GM19395 (cell line): ENCODE results near the gene SNUPN.
"Not testable (repeated sequence)": the region's sequence is repeated elsewhere in the genome, so short reads cannot be mapped to it uniquely, and the experiment has no call there.

Experiments
- ATAC-seq: cut with Tn5 transposase; IDR thresholded peaks from one replicate; pipeline ENCODE4 v1.9.1; 2021; ENCODE audit warnings: mild to moderate bottlenecking, moderate library complexity; ENCODE audit not compliant: unreplicated experiment

Gene SNUPN

GRCh38 chr15:75584121-75584520 is 41.4 kb downstream of the SNUPN start:
- ATAC-seq = no peak

- no peak for ATAC-seq
Observed at GRCh38 chr15:75583701-75584100, 41.8 kb downstream of the SNUPN start.

GRCh38 chr15:75582943-75583342 is 42.6 kb downstream of the SNUPN start:
- ATAC-seq = not testable (repeated sequence)

DNA sequence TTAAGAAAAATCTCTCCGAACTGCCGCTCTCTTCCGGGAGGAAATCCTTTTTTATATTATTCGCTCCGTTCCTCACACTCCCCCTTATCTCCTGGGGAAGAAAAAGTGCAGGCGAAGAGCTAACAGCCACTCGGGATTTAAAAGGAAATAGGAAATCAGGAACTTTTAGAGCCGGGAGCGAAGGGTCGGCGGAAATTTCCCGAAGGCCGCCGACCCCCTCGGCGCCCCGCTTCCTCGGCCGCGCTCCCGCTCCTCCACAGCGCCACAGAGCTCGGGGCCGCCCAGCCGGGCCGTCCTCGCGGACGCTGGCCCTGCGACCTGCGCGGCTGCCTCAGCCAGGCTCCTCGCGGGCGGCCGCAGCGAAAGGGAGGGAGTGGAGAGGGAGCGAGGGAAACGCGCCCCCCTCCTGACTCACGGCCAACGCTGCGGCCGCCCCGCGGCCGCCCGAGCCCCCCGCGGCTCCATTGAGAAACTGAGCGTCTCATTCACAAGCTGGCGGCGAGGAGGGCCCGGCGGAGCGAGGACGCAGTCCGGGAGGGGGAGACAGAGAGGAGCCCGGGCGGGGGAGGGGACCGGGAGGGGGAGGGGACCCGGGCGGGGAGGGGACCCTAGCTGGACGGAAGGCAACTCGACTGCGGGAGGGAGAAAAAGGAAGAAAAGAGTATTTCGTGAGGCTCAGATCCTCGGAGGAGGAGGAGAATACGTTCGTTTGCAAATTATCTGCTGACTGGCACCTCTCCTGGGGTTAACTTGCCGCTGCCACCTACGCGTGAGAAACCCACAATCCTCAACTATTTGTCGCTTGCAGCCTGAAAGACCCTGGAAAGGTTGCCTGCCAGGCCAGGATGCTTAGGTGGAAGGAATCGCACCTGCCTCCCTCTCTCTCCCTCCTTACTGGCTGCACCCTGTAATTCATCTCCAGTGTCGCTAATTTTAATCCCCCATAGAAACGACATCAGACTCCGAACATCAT is 46.3 kb downstream of the SNUPN start, which contains the start of gene PTPN9:
Gene PTPN9 (minus strand): TSS at position 368 of the 973 bp plus-strand sequence. CDS start 539 bp downstream, outside the sequence.
- peak; percentile 51 for ATAC-seq

GRCh38 chr15:75578173-75578947 is 47.2 kb downstream of the SNUPN start:
- ATAC-seq = peak; percentile 40

DNA sequence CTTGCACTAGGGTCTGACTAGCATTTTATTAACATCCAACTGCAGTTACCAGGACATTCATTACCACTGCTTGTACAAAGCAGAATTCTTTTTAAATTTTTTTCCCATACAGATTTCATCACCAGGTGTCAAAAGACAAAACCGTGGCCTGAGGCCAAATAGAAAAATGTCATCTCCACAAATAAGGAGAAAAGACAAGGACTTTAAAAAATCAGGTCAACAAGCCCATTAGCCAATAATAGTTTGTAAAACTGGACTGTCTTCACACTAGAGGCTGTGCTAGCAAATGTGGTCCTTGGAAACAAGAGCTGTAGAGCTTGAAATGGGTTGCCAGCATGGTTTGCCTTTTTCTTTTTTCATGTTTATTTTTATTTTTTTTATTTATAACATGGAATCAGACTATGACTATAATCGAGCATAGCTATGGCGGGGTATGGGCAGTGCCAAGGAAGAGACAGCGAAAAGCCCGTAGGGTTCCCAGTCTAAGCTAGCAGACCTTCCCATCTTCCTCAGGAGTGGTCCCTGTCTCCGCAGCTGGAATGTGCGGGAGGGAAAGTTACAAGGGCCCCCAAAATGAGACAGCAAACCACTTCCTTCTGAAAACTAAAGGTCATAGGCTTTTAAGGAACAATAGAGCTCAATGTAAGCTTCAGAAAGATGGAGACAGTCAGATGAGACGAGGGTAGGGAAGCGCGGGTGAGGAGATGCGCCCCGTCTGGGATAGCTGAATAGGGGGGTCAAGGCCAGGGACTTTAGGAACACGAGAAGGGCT is 47.9 kb downstream of the SNUPN start:
- no peak for ATAC-seq

DNA sequence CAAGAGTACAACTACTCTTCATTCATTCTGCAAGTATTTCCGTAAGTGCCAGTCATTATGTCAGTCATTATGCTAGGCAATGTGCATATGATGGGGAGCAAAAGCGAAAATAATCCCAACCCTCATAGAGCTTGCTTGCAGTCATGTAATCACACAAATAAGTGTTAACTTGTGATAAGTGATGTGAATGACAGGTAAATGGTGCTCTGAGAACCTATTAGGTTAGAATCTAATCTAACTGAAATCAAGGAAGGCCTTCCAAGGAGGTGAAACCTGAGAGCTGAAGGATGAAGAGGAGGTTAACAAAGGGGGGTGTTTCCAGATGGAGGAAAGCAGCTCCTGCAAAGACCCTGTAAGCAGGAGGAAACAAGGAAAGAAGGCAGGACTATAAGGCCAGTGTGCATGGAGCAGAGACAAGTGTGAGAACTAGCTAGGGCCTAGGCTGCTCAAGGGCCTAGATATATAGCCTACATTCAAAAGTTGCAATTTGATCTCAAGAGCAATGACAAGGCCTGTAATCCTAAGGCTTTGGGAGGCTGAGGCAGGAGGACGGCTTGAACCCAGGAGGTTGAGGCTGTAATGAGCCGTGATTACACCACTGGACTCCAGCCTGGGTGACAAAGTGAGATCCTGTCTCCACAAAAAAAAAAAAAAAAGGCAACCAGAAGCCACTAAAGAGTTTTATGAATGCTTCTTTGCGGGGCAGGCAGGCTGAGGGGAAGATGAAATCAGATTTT is 51.7 kb downstream of the SNUPN start:
- no peak for ATAC-seq

DNA sequence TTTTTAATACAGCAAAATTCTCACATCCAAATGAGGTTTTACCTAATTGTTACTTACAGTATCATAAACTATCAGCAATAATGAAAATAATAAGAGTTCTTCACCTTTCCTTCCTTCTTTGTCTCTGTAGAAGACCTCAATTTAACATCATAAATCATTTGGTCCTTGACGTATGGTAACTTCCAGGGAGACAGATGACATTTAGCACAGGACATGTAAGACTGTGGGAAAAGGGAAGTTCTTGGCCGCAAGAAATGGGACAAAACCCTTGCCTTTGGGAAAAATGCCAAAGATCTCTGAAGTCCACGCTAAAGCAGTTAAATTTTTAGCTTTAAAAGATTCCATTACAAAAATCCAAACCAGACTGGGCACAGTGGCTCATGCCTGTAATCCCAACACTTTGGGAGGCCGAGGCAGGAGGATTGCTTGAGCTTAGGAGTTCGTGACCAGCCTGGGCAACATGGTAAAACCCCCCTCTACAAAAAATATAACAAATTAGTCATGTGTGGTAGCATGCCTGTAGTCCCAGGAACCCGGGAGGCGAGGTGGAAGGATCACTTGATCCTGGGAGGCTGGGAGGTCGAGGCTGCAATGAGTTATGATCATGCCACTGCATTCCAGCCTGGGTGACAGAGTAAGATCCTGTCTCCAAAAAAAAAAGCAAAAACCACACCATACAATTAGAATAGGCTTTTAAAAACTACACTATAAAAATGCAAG is 55.2 kb downstream of the SNUPN start:
- no peak for ATAC-seq

DNA sequence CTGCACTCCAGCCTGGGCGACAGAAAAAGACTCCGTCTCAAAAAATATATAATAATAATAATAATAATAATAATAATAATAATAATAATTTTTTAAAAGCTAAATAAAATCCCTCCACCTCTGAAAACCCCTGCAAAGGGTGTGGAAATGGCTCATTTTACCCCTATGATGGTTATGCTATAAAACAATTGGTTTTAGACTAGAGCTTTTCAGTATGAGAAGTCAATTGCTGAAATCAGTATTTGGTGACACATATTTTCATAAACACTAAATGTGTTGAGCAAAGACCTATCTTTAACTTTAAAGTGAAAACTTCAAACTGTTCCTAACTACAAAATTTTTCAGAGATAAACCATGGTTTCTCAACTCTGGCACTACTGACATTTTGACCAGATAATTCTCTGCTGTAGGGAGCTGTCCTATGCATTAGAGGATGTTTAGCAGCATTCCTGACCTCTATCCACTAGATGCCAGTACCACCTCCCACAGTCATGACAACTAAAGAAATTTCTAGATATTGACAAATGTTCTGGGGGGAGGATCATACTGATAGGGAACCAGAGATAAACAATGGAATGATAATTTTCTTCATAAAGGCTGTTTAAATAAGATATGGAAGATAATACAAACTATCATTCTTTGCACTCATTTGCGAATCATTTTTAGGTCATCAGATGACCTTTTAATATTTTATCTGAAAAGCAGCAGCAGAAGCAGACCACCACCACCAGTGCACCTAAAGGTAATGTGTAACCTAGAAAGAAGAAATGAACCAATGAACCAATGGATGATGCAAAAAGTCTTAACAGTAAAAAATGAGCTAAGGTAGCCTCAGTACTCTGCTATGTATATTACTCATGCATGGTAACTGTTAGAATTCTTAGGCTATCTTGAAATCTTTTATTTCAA is 60.2 kb downstream of the SNUPN start:
- ATAC-seq = no peak

DNA sequence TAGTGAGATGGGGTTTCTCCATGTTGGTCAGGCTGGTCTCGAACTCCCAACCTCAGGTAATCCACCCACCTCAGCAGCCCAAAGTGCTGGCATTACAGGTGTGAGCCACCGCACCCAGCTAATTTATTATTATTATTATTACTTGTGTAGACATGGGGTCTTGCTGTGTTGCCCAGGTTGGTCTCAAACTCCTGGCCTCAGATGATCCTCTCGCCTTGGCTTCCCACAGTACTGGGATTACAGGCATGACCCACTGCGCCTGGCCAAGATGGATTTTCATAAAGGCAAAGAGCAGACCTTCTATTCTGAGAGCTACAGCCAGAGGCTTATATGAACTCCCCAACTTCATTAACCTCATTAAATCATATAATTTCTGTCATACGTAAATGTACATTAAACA is 63.6 kb downstream of the SNUPN start:
- no peak for ATAC-seq

DNA sequence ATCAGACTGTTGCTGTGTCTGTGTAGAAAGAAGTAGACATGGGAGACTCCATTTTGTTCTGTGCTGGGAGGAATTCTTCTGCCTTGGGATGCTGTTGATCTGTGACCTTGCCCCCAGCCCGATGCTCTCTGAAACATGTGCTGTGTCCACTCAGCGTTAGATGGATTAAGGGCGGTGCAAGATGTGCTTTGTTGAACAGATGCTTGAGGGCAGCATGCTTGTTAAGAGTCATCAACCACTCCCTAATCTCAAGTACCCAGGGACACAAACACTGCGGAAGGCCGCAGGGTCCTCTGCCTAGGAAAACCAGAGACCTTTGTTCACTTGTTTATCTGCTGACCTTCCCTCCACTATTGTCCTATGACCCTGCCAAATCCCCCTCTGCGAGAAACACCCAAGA is 66.2 kb downstream of the SNUPN start:
- ATAC-seq = not testable (repeated sequence)

- ATAC-seq = not testable (repeated sequence)
Observed at GRCh38 chr15:75558955-75559354, 66.6 kb downstream of the SNUPN start.

DNA sequence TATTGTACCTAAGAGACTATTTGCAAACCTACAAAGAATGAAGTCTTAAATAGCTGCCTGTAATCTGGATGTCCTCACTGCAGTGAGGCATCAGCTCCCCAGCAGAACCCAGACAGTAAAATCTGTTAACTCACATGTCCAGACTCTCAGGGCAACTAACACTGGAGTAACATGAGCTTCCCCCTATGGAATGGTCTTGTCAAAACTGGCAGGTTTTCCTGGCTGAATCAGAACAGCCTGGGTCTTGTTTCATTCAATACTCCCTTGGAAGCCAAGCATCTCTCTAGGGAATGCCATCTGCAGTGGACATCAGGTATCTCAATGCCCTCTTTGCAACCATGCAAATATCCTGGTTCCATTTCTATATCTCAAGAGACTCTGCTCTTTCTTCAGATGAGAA is 70.8 kb downstream of the SNUPN start:
- ATAC-seq = no peak

DNA sequence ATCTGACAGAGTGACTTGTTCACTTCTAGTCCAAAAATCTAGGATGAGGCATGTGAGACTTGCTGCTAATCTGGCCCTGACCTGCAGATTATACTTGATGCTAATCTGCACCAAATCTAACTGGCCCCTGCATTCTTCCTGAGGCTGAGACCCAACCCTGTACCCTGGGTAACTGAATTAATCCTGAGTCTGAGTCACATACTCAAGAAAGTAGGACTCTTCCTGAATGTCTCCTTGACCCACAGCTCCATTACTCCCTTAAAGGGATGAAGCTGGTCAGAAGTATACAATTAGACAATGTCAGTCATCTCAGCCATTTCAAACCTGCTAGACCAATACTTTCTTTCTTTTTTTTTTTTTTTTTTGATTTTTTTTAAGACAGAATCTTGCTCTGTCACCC is 71.9 kb downstream of the SNUPN start:
- no peak for ATAC-seq

- ATAC-seq = no peak
Observed at GRCh38 chr15:75551091-75551490, 74.4 kb downstream of the SNUPN start.
